Testis (tissue), 3 donors: ENCODE results near the gene MEF2C. TPM values are rescaled to one million over a fixed set of nuclear protein-coding genes. Genes with fewer than 3 reads are reported as not detected.

ENCODE experiments used
- DNase-seq: peaks from one replicate; pipeline ENCODE4 v3.0.0-alpha.2; 2019
- H3K27ac ChIP-seq, 2 donors: fragments of 200-600 bp; sonication (generic); one replicate each; pipeline ENCODE4 v1.5.1; 2019
- H3K27me3 ChIP-seq: fragments of 200-600 bp; sonication (generic); one replicate; pipeline ENCODE4 v1.5.1; 2019
- H3K36me3 ChIP-seq: fragments of 200-600 bp; sonication (generic); one replicate; pipeline ENCODE4 v1.5.1; 2017; ENCODE audit warnings: low read depth; ENCODE audit errors: missing control alignments
- H3K4me1 ChIP-seq: fragments of 200-600 bp; sonication (generic); one replicate; pipeline ENCODE4 v1.5.1; 2019
- H3K4me3 ChIP-seq, 2 donors: fragments of 200-600 bp; sonication (generic); one replicate each; pipeline ENCODE4 v1.5.1; 2017 to 2019
- H3K9me3 ChIP-seq: fragments of 200-600 bp; sonication (generic); one replicate; pipeline ENCODE4 v1.5.1; 2017
- POLR2A ChIP-seq: fragments of 450-650 bp; IDR thresholded peaks from one replicate; pipeline ENCODE4 v1.6.1; 2017; ENCODE audit warnings: antibody characterized with exemption, mild to moderate bottlenecking, moderate library complexity
- WGBS, 2 donors: methylation state at CpG; one replicate each; pipeline ENCODE4 v1.1.5; 2018; 5-methylcytosine and 5-hydroxymethylcytosine counted together
- intact Hi-C: fragments of 100-400 bp; cut with DNase I; formaldehyde crosslinking; loops from one replicate; pipeline ENCODE4 v1.15.1; 2023; ENCODE audit warnings: low total_unique reads
- polyA plus RNA-seq: library from polyadenylated mRNA; stranded (reverse); fragments of 350-450 nt; fragmentation: Illumina TruSeq; extraction: RNeasy Lipid Tissue Mini Kit (QIAGEN cat#74804); gene quantifications from one replicate; pipeline ENCODE4 v1.2.3, GENCODE V29; 2014; ENCODE audit warnings: low read depth, low replicate concordance; ENCODE audit not compliant: insufficient read depth
- total RNA-seq, 2 donors: library from RNA; depleted of rRNA; stranded (reverse); fragments of >200 nt; gene quantifications; one replicate each; pipeline ENCODE4 v1.2.3, GENCODE V29; 2016
- TF ChIP-seq, protein P1 (sequence below), 3 experiments: fragments of 450-650 bp in 2 of 3; fragments of 200-600 bp in 1 of 3; sonication (generic) in 1 of 3; IDR thresholded peaks; one replicate each; pipeline ENCODE4 v1.5.1; 2016 to 2019; ENCODE audit warnings: antibody characterized with exemption in 3 of 3, mild to moderate bottlenecking in 2 of 3, moderate library complexity in 1 of 3

MEF2C gene
- total and polyA plus RNA-seq, 3 donors from 2014 or later: 18.3 to 53.1 (median 19.9) TPM

DNA sequence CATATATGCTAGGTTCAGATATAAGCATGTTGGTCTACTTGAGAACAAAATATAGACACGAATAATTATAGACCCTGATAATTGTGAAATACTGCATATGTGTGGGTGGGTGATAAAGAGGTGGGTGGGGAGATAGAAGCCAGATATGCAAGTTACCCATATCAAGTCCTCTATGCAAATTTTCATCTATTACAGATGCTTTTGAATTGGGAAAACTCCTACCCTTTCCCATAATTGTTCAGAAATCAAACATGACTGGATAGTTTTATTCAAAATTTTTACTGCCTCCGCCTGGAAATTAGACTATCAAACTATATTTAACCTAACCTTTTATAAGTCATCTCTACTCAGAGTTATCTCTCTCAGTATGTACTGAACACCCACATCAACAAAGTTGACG, 157.5 kb downstream of the MEF2C start:
- intact Hi-C loops: loop anchor here (10.0 kb wide), 2 partner anchors 1459 to 1539 kb away; no protein-coding TSS in a partner anchor
- no peaks in the 10 kb centered on the region for H3K9me3 ChIP-seq
- H3K4me1 ChIP-seq: peaks cover 5% of the 10 kb centered on the region
- no peak for DNase-seq
- 81 to 88% methylated on average over 3 of the region's 3 CpGs for WGBS, 2 donors
- H3K36me3 ChIP-seq: no peaks in the 10 kb centered on the region
- no peak overlapping the region for H3K27ac ChIP-seq
- TF ChIP-seq, protein P1, sequence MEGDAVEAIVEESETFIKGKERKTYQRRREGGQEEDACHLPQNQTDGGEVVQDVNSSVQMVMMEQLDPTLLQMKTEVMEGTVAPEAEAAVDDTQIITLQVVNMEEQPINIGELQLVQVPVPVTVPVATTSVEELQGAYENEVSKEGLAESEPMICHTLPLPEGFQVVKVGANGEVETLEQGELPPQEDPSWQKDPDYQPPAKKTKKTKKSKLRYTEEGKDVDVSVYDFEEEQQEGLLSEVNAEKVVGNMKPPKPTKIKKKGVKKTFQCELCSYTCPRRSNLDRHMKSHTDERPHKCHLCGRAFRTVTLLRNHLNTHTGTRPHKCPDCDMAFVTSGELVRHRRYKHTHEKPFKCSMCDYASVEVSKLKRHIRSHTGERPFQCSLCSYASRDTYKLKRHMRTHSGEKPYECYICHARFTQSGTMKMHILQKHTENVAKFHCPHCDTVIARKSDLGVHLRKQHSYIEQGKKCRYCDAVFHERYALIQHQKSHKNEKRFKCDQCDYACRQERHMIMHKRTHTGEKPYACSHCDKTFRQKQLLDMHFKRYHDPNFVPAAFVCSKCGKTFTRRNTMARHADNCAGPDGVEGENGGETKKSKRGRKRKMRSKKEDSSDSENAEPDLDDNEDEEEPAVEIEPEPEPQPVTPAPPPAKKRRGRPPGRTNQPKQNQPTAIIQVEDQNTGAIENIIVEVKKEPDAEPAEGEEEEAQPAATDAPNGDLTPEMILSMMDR (IDR thresholded peaks at IDR 0.05): no peak
- TF ChIP-seq POLR2A: no peak
- no peaks in the 10 kb centered on the region for H3K27me3 ChIP-seq
- no peak overlapping the region for H3K4me3 ChIP-seq

DNA sequence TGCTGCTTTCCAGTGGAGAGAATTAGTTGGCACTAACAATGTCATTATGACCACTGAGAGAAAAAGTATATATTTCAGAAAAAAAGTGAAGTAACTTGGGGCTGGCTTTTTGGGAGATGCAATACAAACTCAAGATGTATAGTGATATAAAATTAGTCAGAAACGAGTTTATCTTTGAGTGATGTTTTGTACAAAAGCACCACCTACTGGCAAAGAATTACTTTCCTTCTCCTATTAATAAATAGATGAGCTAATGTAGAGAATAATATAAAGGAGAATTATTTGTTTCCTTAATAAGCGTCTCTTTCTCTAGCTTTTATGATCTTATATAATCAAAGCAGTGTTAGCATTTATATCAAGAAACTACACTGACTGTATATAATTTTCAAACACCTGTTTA, 158.8 kb downstream of the MEF2C start:
- TF ChIP-seq, protein P1 (IDR thresholded peaks at IDR 0.05): no peak
- intact Hi-C loops: loop anchor here (10.0 kb wide), 2 partner anchors 1461 to 1541 kb away; no protein-coding TSS in a partner anchor

DNA sequence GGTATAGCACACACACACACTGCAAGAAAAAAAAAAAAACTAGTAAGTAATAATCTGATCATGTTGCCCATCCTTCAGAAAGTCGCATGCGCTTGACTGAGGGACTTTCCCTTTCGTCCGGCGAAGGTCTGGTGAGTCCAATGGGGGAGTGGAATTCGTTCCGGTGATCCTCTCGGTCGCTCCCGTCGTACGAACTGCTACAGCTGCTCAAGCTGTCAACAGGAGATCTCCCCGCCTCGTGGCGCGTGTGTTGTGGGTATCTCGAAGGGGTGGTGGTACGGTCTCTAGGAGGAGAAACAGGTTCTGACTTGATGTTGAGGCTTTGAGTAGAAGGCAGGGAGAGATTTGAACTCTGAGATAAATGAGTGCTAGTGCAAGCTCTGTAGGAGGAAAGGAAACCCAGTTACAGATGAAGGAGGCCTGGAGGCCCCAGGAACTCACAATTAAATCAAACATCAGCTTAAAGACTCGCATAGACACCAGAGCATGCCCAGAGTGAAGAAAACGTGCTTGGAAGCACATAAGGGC, 160.4 kb downstream of the MEF2C start:
- H3K27ac ChIP-seq: no peak overlapping the region
- DNase-seq: no peak
- intact Hi-C loops: loop anchor here (10.0 kb wide), 2 partner anchors 1462 to 1542 kb away; no protein-coding TSS in a partner anchor
- WGBS, 2 donors: 53 to 75% methylated on average over 19 to 20 of the region's 20 CpGs
- H3K36me3 ChIP-seq: no peaks in the 10 kb centered on the region
- H3K4me1 ChIP-seq: no peaks in the 10 kb centered on the region
- H3K4me3 ChIP-seq: no peak overlapping the region
- no peaks in the 10 kb centered on the region for H3K27me3 ChIP-seq
- H3K9me3 ChIP-seq: no peaks in the 10 kb centered on the region
- TF ChIP-seq POLR2A: no peak
- TF ChIP-seq, protein P1 (IDR thresholded peaks at IDR 0.05): no peak

More for the DNA sequence above, 158.8 kb downstream of the MEF2C start:
- DNase-seq: no peak
- Histone ChIP-seq H3K4me3 (no peak overlapping the region), H3K27ac (no peak overlapping the region), H3K27me3 (no peaks in the 10 kb centered on the region), H3K4me1 (no peaks in the 10 kb centered on the region), H3K36me3 (no peaks in the 10 kb centered on the region), H3K9me3 (no peaks in the 10 kb centered on the region)
- WGBS, 2 donors: 66 to 68% methylated on average over 2 of the region's 2 CpGs

DNA sequence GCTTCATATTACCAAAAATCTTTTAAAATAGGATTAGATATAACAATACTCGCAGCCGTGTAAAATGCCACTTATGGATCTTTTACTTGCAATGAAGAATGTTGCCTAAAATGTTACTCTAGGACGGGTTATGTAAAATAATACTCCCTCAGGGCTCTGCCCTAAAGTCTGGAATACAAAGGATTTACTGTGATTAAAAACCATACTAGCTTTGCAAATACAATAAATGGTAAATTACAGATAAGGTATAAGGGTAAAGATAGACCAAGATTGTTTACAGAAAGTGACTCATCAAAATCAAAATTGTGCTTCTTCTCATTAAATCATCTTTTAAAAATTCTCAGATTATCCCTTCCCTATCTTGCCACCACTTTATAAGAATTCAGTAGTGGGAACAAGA, 163.6 kb downstream of the MEF2C start:
- Histone ChIP-seq H3K9me3 (no peaks in the 10 kb centered on the region), H3K36me3 (no peaks in the 10 kb centered on the region), H3K27ac (no peak overlapping the region), H3K4me1 (no peaks in the 10 kb centered on the region), H3K27me3 (no peaks in the 10 kb centered on the region), H3K4me3 (no peak overlapping the region)
- TF ChIP-seq, protein P1 (IDR thresholded peaks at IDR 0.05): no peak
- no peak for TF ChIP-seq POLR2A
- 81 to 83% methylated on average over 3 of the region's 3 CpGs for WGBS, 2 donors
- intact Hi-C loops: no loop called here
- no peak for DNase-seq

DNA sequence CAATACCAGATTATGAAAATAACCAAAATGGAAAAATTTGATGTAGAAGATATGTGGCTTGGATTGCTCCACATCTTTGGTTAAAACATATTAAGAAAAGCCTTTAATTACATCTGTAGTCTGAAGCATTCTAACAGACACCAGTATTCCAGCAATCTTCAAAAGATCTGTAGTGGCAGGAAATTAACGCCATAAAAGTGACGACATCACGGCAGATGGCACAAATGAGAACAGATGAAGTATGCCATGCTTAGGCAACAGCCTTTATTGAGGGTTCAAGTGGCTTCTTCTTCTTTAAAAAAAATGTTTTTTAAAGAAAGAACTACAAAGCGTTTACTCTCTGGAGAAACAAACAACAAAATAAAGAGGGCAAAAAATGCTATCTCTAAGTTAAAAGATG, 164.2 kb downstream of the MEF2C start:
- no peaks in the 10 kb centered on the region for H3K36me3 ChIP-seq
- 90 to 92% methylated on average over 4 of the region's 4 CpGs for WGBS, 2 donors

More for the DNA sequence above, 164.2 kb downstream of the MEF2C start:
- no peak overlapping the region for H3K4me3 ChIP-seq
- H3K9me3 ChIP-seq: no peaks in the 10 kb centered on the region
- no peak for DNase-seq
- intact Hi-C loops: no loop called here
- TF ChIP-seq POLR2A: no peak
- TF ChIP-seq, protein P1 (IDR thresholded peaks at IDR 0.05): no peak
- H3K27ac ChIP-seq: no peak overlapping the region
- no peaks in the 10 kb centered on the region for H3K27me3 ChIP-seq
- H3K4me1 ChIP-seq: no peaks in the 10 kb centered on the region
